Stimulated activated naive CD8-positive, alpha-beta T cell treated with anti-CD3 and anti-CD28 coated beads, Interleukin-15, amount 100 ng/mL, for 72 hours (primary cell): ENCODE measurements around the gene HYI.
"Not testable (repeated sequence)": the region's sequence is repeated elsewhere in the genome, so short reads cannot be mapped to it uniquely, and the experiment has no call there.

Experiments
- ATAC-seq: fragments of 150-1000 bp; cut with Tn5 transposase; 2 replicates; pipeline ENCODE4 v1.10.0; 2021; ENCODE audit warnings: mild to moderate bottlenecking, moderate library complexity
- DNase-seq, 2 donors: peaks; one replicate each; pipeline ENCODE4 v3.0.0; 2021 to 2022
- H3K27ac Mint-ChIP-seq, 2 donors: one replicate each; pipeline ENCODE4 v1.8.0; 2022; ENCODE audit warnings: mild to moderate bottlenecking in 2 of 2, mixed read lengths in 2 of 2, moderate library complexity in 2 of 2
- H3K27me3 Mint-ChIP-seq: one replicate; pipeline ENCODE4 v1.8.0; 2022; ENCODE audit warnings: mixed read lengths
- H3K4me1 Mint-ChIP-seq: one replicate; pipeline ENCODE4 v1.8.0; 2022; ENCODE audit warnings: mild to moderate bottlenecking, mixed read lengths
- H3K4me3 Mint-ChIP-seq, 2 donors: one replicate each; pipeline ENCODE4 v1.8.0; 2022; ENCODE audit warnings: mild to moderate bottlenecking in 2 of 2, mixed read lengths in 2 of 2, moderate library complexity in 1 of 2
- H3K9me3 Mint-ChIP-seq, 2 donors: one replicate each; pipeline ENCODE4 v1.8.0; 2022; ENCODE audit warnings: mixed read lengths in 2 of 2

HYI gene

GRCh38 chr1:43472463-43473151 is 18.9 kb upstream of the HYI start:
- not testable (repeated sequence) for DNase-seq, H3K9me3 Mint-ChIP-seq, H3K27me3 Mint-ChIP-seq, H3K4me3 Mint-ChIP-seq, H3K27ac Mint-ChIP-seq, ATAC-seq, H3K4me1 Mint-ChIP-seq

- H3K9me3 Mint-ChIP-seq = no peaks in the 10 kb centered on the region
- no peak for ATAC-seq
- no peak for DNase-seq
- peaks cover 7% of the 10 kb centered on the region for H3K27me3 Mint-ChIP-seq
- H3K4me1 Mint-ChIP-seq = no peaks in the 10 kb centered on the region
- H3K27ac Mint-ChIP-seq = no peak overlapping the region
- no peak overlapping the region for H3K4me3 Mint-ChIP-seq
Measured at GRCh38 chr1:43472087-43472462, 18.3 kb upstream of the HYI start.

GRCh38 chr1:43469932-43470331 is 16.2 kb upstream of the HYI start:
- Mint-ChIP-seq H3K27me3 (no peaks in the 10 kb centered on the region), H3K27ac (no peak overlapping the region), H3K4me1 (peaks cover 11% of the 10 kb centered on the region), H3K4me3 (no peak overlapping the region), H3K9me3 (no peaks in the 10 kb centered on the region)
- DNase-seq (no peak), ATAC-seq (no peak)

GRCh38 chr1:43468414-43468813 is 14.7 kb upstream of the HYI start:
- H3K27ac Mint-ChIP-seq = no peak overlapping the region
- H3K4me1 Mint-ChIP-seq = peaks cover 11% of the 10 kb centered on the region
- H3K4me3 Mint-ChIP-seq = no peak overlapping the region
- H3K9me3 Mint-ChIP-seq = no peaks in the 10 kb centered on the region
- no peak for ATAC-seq
- DNase-seq = no peak
- no peaks in the 10 kb centered on the region for H3K27me3 Mint-ChIP-seq

GRCh38 chr1:43466403-43466802 is 12.7 kb upstream of the HYI start:
- Mint-ChIP-seq H3K9me3 (peaks cover 0 to 2% of the 10 kb centered on the region in 2 donors), H3K27ac (no peak overlapping the region), H3K4me1 (peaks cover 11% of the 10 kb centered on the region), H3K27me3 (no peaks in the 10 kb centered on the region), H3K4me3 (no peak overlapping the region)
- ATAC-seq (peak; percentile 60), DNase-seq (no peak)

GRCh38 chr1:43465505-43466067 is 11.9 kb upstream of the HYI start:
- DNase-seq (no peak), ATAC-seq (no peak)
- Mint-ChIP-seq H3K9me3 (peaks cover 0 to 7% of the 10 kb centered on the region in 2 donors), H3K4me1 (peaks cover 11% of the 10 kb centered on the region), H3K4me3 (no peak overlapping the region), H3K27ac (no peak overlapping the region), H3K27me3 (no peaks in the 10 kb centered on the region)

- DNase-seq = no peak
- Mint-ChIP-seq H3K4me3 (no peak overlapping the region), H3K27me3 (peaks cover 2% of the 10 kb centered on the region), H3K27ac (no peak overlapping the region), H3K9me3 (peaks cover 0 to 7% of the 10 kb centered on the region in 2 donors), H3K4me1 (peaks cover 11% of the 10 kb centered on the region)
- ATAC-seq = no peak
Measured at GRCh38 chr1:43464681-43465504, 11.2 kb upstream of the HYI start.

GRCh38 chr1:43463479-43463878 is 9.7 kb upstream of the HYI start:
- DNase-seq (no peak), ATAC-seq (no peak)
- H3K9me3 Mint-ChIP-seq = peaks cover 0 to 7% of the 10 kb centered on the region in 2 donors
- no peak overlapping the region for H3K4me3 Mint-ChIP-seq
- peaks cover 16% of the 10 kb centered on the region for H3K27me3 Mint-ChIP-seq
- peaks cover 11% of the 10 kb centered on the region for H3K4me1 Mint-ChIP-seq
- no peak overlapping the region for H3K27ac Mint-ChIP-seq

- Mint-ChIP-seq H3K4me1 (peaks cover 3% of the 10 kb centered on the region), H3K9me3 (peaks cover 0 to 7% of the 10 kb centered on the region in 2 donors), H3K27me3 (peaks cover 37% of the 10 kb centered on the region), H3K27ac (no peak overlapping the region), H3K4me3 (no peak overlapping the region)
- no peak for ATAC-seq
- DNase-seq = no peak
Measured at GRCh38 chr1:43460988-43461693, 7.4 kb upstream of the HYI start.

GRCh38 chr1:43458379-43458778 is 4.6 kb upstream of the HYI start:
- not testable (repeated sequence) for H3K9me3 Mint-ChIP-seq, ATAC-seq, H3K4me1 Mint-ChIP-seq, DNase-seq, H3K27ac Mint-ChIP-seq, H3K4me3 Mint-ChIP-seq
- peaks cover 45% of the 10 kb centered on the region for H3K27me3 Mint-ChIP-seq

- Mint-ChIP-seq H3K27me3 (peaks cover 45% of the 10 kb centered on the region), H3K4me3 (no peak overlapping the region), H3K27ac (no peak overlapping the region), H3K9me3 (no peaks in the 10 kb centered on the region), H3K4me1 (peaks cover 15% of the 10 kb centered on the region)
- ATAC-seq (no peak), DNase-seq (no peak)
Measured at GRCh38 chr1:43455213-43455889, 1.6 kb upstream of the HYI start.

- Mint-ChIP-seq H3K27ac (peak overlapping the region; percentile 93 to 94), H3K4me3 (peak overlapping the region; percentile 84 to 96), H3K27me3 (peaks cover 38% of the 10 kb centered on the region), H3K9me3 (no peaks in the 10 kb centered on the region), H3K4me1 (peaks cover 15% of the 10 kb centered on the region)
- DNase-seq = peak; percentile 66 to 81
- peak; percentile 90 for ATAC-seq
Measured at GRCh38 chr1:43454270-43455011, 710 bp upstream of the HYI start.

- ATAC-seq (peak; percentile 21), DNase-seq (no peak)
- H3K4me3 Mint-ChIP-seq = peak overlapping the region; percentile 49 to 70
- H3K9me3 Mint-ChIP-seq = no peaks in the 10 kb centered on the region
- peaks cover 23% of the 10 kb centered on the region for H3K27me3 Mint-ChIP-seq
- H3K27ac Mint-ChIP-seq = peak overlapping the region in 1 of 2 donors; percentile 75
- peaks cover 15% of the 10 kb centered on the region for H3K4me1 Mint-ChIP-seq
Measured at GRCh38 chr1:43452789-43453441, 816 bp downstream of the HYI start.
